Tibial nerve (tissue), 3 donors: Measurements from ENCODE around the gene CC2D2A.

Experiments
- CTCF ChIP-seq, 5 experiments: fragments of 200-600 bp in 3 of 5; fragments of 450-650 bp in 2 of 5; sonication (generic) in 3 of 5; IDR thresholded peaks; one replicate each; pipeline ENCODE4 v1.5.1; 2016 to 2019; ENCODE audit warnings: antibody characterized with exemption in 5 of 5, mild to moderate bottlenecking in 3 of 5, moderate library complexity in 2 of 5
- POLR2A ChIP-seq, 2 donors: fragments of 450-650 bp; IDR thresholded peaks; one replicate each; pipeline ENCODE4 v1.6.1; 2017; ENCODE audit warnings: antibody characterized with exemption in 2 of 2, mild to moderate bottlenecking in 2 of 2, moderate library complexity in 2 of 2

- no peak for TF ChIP-seq CTCF (IDR thresholded peaks at IDR 0.05)
- TF ChIP-seq POLR2A (IDR thresholded peaks at IDR 0.05), result no peak
Observed at GRCh38 chr4:15425520-15425919, 44.2 kb upstream of the CC2D2A start.
